Adipocyte (in vitro differentiated cells): ENCODE results near the gene TSPAN4.

Experiments
- DNase-seq: peaks from one replicate; pipeline ENCODE4 v3.0.0-alpha.2; 2015; ENCODE audit warnings: low read depth
- H3K27me3 ChIP-seq: replicated peaks from 2 replicates; pipeline ENCODE4 v1.7.0; 2013; ENCODE audit warnings: mild to moderate bottlenecking, low read length, moderate library complexity; ENCODE audit not compliant: control insufficient read depth, insufficient read depth
- H3K36me3 ChIP-seq: 2 replicates; pipeline ENCODE4 v1.7.0; 2013; ENCODE audit warnings: low read length, mild to moderate bottlenecking, moderate library complexity; ENCODE audit not compliant: control insufficient read depth, insufficient read depth, severe bottlenecking
- H3K4me1 ChIP-seq: 2 replicates; pipeline ENCODE4 v1.7.0; 2013; ENCODE audit warnings: mild to moderate bottlenecking, low read length, moderate library complexity; ENCODE audit not compliant: control insufficient read depth, insufficient read depth
- H3K4me3 ChIP-seq: 2 replicates; pipeline ENCODE4 v1.7.0; 2013; ENCODE audit warnings: mild to moderate bottlenecking, low read length, moderate library complexity
- H3K9ac ChIP-seq: 2 replicates; pipeline ENCODE4 v1.7.0; 2013; ENCODE audit warnings: mild to moderate bottlenecking, low read length, moderate library complexity
- H3K9me3 ChIP-seq: 2 replicates; pipeline ENCODE4 v1.7.0; 2013; ENCODE audit warnings: mild to moderate bottlenecking, low read length, moderate library complexity; ENCODE audit not compliant: control insufficient read depth

TSPAN4 gene

DNA sequence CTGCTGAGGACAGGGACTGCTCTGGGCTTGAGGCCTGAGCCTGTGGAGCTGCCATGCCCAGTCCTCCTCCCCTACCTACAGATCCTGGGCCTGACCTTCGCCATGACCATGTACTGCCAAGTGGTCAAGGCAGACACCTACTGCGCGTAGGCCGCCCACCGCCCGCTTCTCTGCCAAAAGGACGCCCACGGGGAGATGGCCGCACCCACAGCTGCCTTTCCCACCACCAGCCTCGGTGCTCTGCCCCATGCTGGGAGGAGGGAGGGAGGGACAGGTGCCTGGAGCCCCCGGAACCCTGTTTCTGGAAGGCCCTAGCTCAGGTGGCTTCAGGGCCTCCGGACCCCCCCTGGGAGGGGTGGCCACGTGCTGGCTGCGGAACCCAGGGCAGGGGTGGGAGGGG lies 23.8 kb downstream of the TSPAN4 start:
- DNase-seq: no peak
- Histone ChIP-seq H3K36me3 (peaks cover 18% of the 10 kb centered on the region), H3K9me3 (no peaks in the 10 kb centered on the region), H3K4me1 (no peaks in the 10 kb centered on the region), H3K4me3 (no peak overlapping the region), H3K9ac (no peak overlapping the region), H3K27me3 (no peaks in the 10 kb centered on the region)

DNA sequence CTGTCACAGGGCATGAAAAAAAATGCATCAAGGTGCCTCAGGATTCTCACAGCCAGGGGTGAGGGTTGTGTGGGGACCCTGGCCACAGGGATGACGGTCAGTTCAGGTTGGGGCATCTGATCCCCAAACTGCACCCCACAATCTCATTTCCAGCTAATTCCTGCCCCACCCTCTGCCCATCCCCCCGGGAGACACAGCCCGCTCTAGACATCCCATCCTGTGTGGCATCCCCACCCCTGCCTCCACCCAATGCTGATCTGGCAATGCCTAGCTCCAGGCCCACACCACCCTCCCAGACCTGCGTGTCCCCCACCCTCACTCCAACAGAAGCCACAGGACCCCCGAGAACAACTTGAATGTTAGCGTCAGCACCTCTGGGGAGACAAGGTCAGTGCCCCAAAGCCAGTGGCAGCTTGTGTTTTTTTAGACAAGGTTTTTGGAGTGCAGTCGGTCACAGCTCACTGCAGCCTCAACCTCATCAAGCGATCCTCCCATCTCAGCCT lies 25.3 kb downstream of the TSPAN4 start:
- H3K36me3 ChIP-seq: peaks cover 18% of the 10 kb centered on the region
- no peaks in the 10 kb centered on the region for H3K27me3 ChIP-seq
- H3K4me3 ChIP-seq: no peak overlapping the region
- H3K9me3 ChIP-seq: no peaks in the 10 kb centered on the region
- DNase-seq: no peak
- peaks cover 3% of the 10 kb centered on the region for H3K4me1 ChIP-seq
- no peak overlapping the region for H3K9ac ChIP-seq

DNA sequence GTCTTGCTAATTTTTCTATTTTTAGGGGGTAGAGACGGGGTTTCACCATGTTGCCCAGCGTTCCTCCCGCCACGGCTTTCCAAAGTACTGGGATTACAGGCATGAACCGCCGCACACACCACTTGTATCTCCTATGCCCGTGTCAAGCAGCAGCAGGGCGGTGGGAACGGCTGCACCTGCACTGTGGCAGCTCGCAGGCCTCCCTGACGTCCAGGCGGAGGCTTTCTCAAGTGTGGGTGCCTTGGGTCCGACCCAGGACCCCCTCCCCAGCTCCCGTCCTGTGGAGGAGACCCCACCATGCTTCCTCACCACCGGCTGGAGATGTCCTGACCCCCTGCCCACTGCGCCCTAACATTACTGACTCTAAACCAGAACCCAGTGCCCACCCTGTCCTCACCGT lies 25.7 kb downstream of the TSPAN4 start:
- no peak overlapping the region for H3K4me3 ChIP-seq
- H3K9me3 ChIP-seq: no peaks in the 10 kb centered on the region
- H3K36me3 ChIP-seq: peaks cover 18% of the 10 kb centered on the region
- no peaks in the 10 kb centered on the region for H3K27me3 ChIP-seq
- DNase-seq: no peak
- no peak overlapping the region for H3K9ac ChIP-seq
- H3K4me1 ChIP-seq: peaks cover 3% of the 10 kb centered on the region

DNA sequence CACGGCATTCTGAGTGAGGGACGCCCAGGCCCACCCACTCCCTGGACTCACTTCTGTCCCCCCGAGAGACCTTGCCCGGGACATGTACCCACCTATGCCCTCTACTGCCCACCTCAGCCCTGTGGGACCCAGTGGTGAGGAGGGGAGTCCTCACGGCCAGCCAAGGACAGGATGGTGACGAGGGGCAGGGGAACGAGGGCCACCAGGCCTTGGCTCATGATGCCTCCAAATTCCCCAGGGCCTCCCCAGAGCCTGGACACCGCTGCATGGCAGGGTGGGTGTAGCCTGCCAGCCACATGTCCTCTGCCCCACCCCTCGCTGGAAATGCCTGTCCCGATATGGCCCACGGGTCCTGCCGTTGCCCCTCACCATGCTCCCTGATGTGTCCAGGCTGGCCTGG lies 26.1 kb downstream of the TSPAN4 start:
- H3K9ac ChIP-seq: no peak overlapping the region
- DNase-seq: no peak
- peaks cover 3% of the 10 kb centered on the region for H3K4me1 ChIP-seq
- no peaks in the 10 kb centered on the region for H3K27me3 ChIP-seq
- peaks cover 18% of the 10 kb centered on the region for H3K36me3 ChIP-seq
- H3K9me3 ChIP-seq: no peaks in the 10 kb centered on the region
- no peak overlapping the region for H3K4me3 ChIP-seq

DNA sequence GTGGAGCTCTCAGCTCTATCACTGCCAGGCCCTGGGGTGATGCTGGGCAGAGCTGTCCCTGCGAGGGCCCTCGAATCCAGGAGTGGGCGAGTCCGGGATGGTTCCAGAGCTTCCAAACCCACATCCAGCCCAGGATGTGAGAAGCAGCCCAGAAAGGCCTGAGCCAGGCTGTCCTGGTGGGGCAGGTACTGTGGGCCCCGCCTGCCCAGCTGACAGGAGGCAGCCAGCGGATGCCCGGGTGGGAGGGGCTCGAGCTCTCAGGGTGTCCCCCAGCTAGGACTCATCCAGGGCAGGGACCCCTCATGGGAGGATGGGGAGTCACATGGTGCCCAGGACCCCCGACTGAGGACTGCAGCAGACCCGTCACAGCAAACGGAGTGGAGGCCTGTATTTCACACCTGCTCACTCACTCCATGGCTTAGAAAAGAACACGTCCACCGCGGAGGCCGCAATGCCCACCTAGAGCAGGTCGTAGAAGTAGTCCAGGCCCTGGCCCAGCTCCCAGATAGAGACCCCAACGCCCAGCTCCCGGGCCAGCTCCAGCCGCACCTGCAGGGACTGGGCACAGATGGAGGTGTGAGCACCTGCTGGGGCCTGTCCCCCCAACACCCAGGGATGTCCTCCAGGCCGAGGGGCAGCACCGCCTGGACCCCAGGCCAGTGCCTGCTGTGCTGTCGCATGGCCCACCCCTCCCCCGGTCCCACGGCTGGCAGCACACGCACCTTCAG lies 26.9 kb downstream of the TSPAN4 start:
- H3K9me3 ChIP-seq: no peaks in the 10 kb centered on the region
- H3K4me3 ChIP-seq: no peak overlapping the region
- no peak for DNase-seq
- H3K27me3 ChIP-seq: no peaks in the 10 kb centered on the region
- peaks cover 13% of the 10 kb centered on the region for H3K36me3 ChIP-seq
- no peak overlapping the region for H3K9ac ChIP-seq
- peaks cover 3% of the 10 kb centered on the region for H3K4me1 ChIP-seq

DNA sequence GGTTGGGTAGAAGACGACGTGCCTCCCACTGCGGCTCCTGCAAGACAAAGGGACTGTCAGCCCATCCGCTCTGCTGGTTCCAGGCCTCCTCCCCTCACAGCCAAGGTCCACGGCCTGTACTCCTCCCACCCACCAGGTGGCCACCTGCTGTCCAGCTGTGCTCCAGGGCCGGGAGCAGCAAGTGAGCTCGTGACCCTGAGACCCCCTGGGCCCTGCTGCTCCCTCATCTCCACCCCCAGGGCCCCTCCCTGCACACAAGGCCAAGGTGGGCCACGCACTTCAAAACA lies 27.4 kb downstream of the TSPAN4 start:
- Histone ChIP-seq H3K4me3 (no peak overlapping the region), H3K27me3 (no peaks in the 10 kb centered on the region), H3K9ac (no peak overlapping the region), H3K4me1 (peaks cover 3% of the 10 kb centered on the region), H3K36me3 (peaks cover 8% of the 10 kb centered on the region), H3K9me3 (no peaks in the 10 kb centered on the region)
- no peak for DNase-seq

DNA sequence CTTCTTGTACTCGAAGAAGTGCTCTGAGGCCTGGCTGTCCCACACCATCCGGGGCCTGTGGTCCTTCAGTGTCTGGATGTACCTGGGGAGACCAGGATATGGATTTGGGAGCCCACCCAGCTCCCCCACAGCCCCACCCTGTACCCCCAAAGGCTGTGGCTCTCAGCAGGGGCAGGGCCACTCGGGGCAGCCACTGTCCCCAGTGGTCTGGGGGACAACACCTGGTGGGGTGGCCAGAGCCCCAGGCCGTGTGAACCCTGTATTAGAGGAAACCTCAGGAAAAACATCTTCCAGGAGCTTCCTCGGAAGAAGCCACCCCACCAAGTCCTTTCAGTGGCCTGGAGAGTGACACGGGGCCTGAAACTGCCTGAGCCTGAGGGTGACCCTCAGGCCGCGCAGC lies 27.8 kb downstream of the TSPAN4 start:
- Histone ChIP-seq H3K27me3 (no peaks in the 10 kb centered on the region), H3K36me3 (peaks cover 7% of the 10 kb centered on the region), H3K4me3 (no peak overlapping the region), H3K9ac (no peak overlapping the region), H3K9me3 (no peaks in the 10 kb centered on the region), H3K4me1 (peaks cover 3% of the 10 kb centered on the region)
- DNase-seq: no peak

DNA sequence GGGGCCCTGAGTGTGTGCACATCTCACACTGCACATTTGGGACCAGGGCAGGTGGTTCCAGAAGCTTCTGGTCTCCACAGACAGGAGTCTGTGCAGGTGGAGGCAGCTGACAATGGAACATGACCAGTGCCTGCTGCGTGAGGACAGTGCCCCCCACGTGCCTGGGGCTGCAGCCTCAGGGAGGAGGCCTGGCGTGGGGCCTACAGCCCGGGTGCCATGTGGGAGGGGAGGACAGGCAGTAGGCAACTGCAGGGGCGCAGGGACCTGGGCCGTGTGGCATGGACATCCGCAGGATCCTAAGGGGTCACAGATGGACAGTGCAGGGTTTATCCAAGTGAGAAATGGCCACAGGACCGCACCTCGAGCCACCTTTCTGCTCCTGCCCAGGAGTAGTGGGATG lies 28.8 kb downstream of the TSPAN4 start:
- no peak for DNase-seq
- H3K36me3 ChIP-seq: no peaks in the 10 kb centered on the region
- no peak overlapping the region for H3K4me3 ChIP-seq
- H3K27me3 ChIP-seq: no peaks in the 10 kb centered on the region
- peaks cover 7% of the 10 kb centered on the region for H3K4me1 ChIP-seq
- no peak overlapping the region for H3K9ac ChIP-seq
- no peaks in the 10 kb centered on the region for H3K9me3 ChIP-seq

DNA sequence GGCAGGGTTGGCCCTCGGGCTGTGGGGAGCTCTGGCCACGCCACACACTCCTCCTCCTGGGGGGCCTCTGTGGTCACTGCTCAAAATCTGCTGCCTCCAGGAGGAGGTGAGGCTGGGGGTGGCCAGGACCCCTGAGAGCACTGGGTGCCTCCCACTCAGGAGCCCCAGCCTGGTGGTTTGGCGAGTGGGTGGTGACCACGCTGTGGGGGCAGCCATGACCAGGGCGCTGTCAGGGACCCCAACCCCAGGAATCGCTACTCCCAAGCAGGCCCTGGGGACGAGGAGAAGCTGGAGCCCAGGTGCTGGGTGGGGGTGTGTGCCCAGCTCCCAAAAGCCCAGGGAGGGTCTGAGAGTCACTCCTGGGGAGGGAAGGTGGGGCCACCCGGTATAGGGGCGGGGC lies 30.1 kb downstream of the TSPAN4 start:
- Histone ChIP-seq H3K27me3 (no peaks in the 10 kb centered on the region), H3K9me3 (no peaks in the 10 kb centered on the region), H3K4me1 (peaks cover 7% of the 10 kb centered on the region), H3K9ac (no peak overlapping the region), H3K36me3 (no peaks in the 10 kb centered on the region), H3K4me3 (no peak overlapping the region)
- no peak for DNase-seq

DNA sequence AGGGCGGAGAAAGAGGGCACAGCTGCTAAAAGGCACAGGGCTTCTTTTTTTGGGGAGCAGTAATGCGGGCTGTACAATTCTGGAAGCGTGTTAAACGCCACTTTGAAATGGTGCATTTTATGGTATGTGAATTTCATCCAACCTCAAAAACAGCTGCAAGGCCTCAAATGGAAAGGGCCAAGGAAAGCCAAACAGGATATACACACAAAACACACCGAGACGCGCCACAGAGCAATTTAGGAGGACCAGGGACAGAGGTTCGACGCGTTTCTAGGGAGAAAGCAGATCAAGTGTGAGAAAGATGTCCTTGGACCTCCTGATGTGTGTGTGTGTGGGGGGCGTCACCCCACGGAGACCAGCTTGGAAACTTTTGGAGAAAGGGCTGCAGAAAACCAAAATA lies 31.1 kb downstream of the TSPAN4 start:
- Histone ChIP-seq H3K9me3 (no peaks in the 10 kb centered on the region), H3K27me3 (no peaks in the 10 kb centered on the region), H3K4me3 (no peak overlapping the region), H3K4me1 (peaks cover 7% of the 10 kb centered on the region), H3K9ac (no peak overlapping the region), H3K36me3 (no peaks in the 10 kb centered on the region)
- DNase-seq: no peak

DNA sequence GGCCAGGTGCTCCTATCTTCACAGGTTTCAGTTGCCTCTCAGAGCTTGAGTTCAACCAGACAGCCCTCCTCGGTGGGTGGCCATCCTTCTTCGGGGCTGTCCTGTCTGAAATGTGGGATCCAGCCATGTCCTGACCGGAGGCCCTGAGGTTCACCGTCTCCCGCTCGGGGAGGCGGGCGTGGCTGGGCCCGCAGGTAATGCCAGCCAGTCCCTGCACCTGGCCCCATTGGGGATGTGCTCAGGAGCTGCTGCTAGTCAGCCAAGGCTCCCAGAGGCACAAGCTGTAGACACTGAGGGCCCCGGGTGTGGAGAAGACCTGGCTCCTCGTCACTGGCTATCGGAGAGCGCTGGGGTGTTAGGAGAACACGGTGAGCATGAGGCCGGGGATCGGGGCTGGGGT lies 32.6 kb downstream of the TSPAN4 start:
- H3K36me3 ChIP-seq: peaks cover 10% of the 10 kb centered on the region

DNA sequence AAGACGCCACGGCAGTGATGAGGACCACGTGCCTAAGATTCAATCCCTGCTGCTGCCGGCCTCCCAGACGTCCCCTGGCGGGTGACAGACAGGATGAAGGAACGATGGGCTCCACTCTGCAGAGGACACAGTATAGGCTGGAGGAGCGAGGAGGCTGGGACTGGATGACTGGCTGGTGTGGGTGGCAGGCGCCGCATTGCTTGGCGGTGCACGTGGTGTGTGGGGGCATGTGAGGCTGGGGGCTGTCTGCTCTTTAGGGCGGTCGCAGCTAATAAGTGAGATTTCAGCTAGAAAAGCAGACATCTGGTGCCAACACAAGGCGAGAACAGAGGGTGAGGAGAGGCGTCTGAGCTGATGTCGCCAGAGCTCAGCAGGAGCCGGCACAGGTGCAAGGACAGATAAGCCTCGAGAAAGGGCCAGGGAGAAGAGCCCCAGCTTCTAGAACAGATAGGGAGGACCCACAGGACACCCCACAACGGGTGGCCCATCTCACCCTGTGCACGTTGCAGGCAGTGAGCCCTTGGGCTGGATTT lies 33.2 kb downstream of the TSPAN4 start:
- Histone ChIP-seq H3K4me3 (no peak overlapping the region), H3K9me3 (no peaks in the 10 kb centered on the region), H3K9ac (no peak overlapping the region), H3K36me3 (peaks cover 14% of the 10 kb centered on the region), H3K27me3 (no peaks in the 10 kb centered on the region), H3K4me1 (peaks cover 7% of the 10 kb centered on the region)
- DNase-seq: no peak

More for the DNA sequence above, 32.6 kb downstream of the TSPAN4 start:
- no peaks in the 10 kb centered on the region for H3K9me3 ChIP-seq
- no peaks in the 10 kb centered on the region for H3K27me3 ChIP-seq
- H3K4me3 ChIP-seq: no peak overlapping the region
- peaks cover 7% of the 10 kb centered on the region for H3K4me1 ChIP-seq
- no peak overlapping the region for H3K9ac ChIP-seq
- no peak for DNase-seq
